ENCODE data around the gene HSD17B1. TPM values are rescaled to one million over a fixed set of nuclear protein-coding genes. Genes with fewer than 3 reads are reported as not detected.

HSD17B1 gene
- total RNA-seq, 1 experiment from 2014 or later, result 1.0 TPM

DNA sequence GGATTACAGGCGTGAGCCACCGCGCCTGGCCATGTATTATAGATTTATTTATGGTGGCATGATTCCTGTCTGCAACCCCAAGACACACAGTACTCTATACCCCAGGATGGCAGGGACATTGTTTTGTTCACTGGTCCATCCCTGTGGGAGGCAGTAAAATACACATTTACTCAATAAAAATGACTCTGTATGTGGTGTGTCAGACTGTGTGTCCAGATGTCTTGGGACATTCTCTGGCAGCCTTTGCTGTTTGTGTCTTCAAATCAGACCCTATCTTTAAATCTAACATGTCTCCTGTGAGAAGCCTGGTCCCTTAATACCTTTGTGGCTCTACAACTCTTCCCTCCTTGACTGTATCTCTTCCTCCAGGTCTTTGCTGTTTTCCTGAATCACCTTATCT is 7.5 kb downstream of the HSD17B1 start:
- no TSS peak for BruUV-seq (replicated peaks)
- no peaks in the 10 kb centered on the region for H3K27me3 Mint-ChIP-seq (ENCODE audit: unreplicated experiment)
- no peak overlapping the region for H3K4me3 Mint-ChIP-seq (ENCODE audit: low read depth, unreplicated experiment)
- CTCF ChIA-PET, result interaction anchor here (1.2 kb wide), 1 partner anchor 12 kb away, joined by 5 read pairs; no protein-coding TSS in a partner anchor
- H3K4me1 Mint-ChIP-seq (ENCODE audit: low read depth, unreplicated experiment), result peaks cover 17% of the 10 kb centered on the region
- peaks cover 55% of the 10 kb centered on the region for H3K36me3 Mint-ChIP-seq (ENCODE audit: insufficient read depth, unreplicated experiment)
- DNase-seq, result no peak
- no peak overlapping the region for H3K27ac Mint-ChIP-seq (ENCODE audit: unreplicated experiment)
- no peak for TF ChIP-seq CTCF (IDR thresholded peaks at IDR 0.05; ENCODE audit: unreplicated experiment)
- intact Hi-C loops (cut with micrococcal nuclease; ENCODE audit: unreplicated experiment), result no loop called here
- H3K9me3 Mint-ChIP-seq (ENCODE audit: low read depth, unreplicated experiment), result no peaks in the 10 kb centered on the region

DNA sequence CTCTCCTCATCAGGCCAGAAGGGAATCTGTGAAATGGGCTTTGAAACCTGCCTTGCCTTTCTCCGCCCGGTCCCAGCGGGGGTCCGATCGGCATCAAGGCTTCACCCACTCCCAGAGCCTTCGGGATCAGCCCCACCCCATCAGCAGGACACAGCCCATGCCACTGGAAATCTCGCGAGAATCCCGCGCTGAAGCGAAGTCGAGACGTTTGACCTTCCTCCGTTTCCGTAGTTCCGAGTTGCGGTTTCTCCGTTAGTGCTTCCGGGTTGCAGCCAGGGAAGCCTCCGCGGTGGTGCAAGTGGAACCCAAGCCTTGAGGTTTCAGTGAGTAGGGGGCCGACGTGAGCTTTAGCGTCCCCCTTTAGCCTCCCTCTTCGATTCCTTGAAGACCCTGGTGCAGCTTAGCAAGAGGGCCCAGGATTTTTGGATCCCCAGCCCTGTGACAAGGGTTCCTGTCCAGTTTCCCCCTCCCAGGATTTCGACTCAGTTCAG is 9.2 kb downstream of the HSD17B1 start, which contains the start of gene COASY:
Gene COASY (plus strand): TSS at position 252 of the 491 bp plus-strand sequence. CDS start 475 bp downstream, outside the sequence.
- DNase-seq, result peak; percentile 98
- no peaks in the 10 kb centered on the region for H3K9me3 Mint-ChIP-seq (ENCODE audit: low read depth, unreplicated experiment)
- no peak for TF ChIP-seq CTCF (IDR thresholded peaks at IDR 0.05; ENCODE audit: unreplicated experiment)
- peaks cover 62% of the 10 kb centered on the region for H3K36me3 Mint-ChIP-seq (ENCODE audit: insufficient read depth, unreplicated experiment)
- CTCF ChIA-PET, result no interaction called here
- H3K4me3 Mint-ChIP-seq (ENCODE audit: low read depth, unreplicated experiment), result peak within 1 kb of the TSS; percentile 100
- H3K27me3 Mint-ChIP-seq (ENCODE audit: unreplicated experiment), result no peaks in the 10 kb centered on the region
- BruUV-seq (replicated peaks), result no TSS peak
- intact Hi-C loops (cut with micrococcal nuclease; ENCODE audit: unreplicated experiment), result no loop called here
- H3K4me1 Mint-ChIP-seq (ENCODE audit: low read depth, unreplicated experiment), result peaks cover 25% of the 10 kb centered on the region
- peak within 1 kb of the TSS; percentile 93 for H3K27ac Mint-ChIP-seq (ENCODE audit: unreplicated experiment)

- peaks cover 69% of the 10 kb centered on the region for H3K36me3 Mint-ChIP-seq (ENCODE audit: insufficient read depth, unreplicated experiment)
- H3K27me3 Mint-ChIP-seq (ENCODE audit: unreplicated experiment), result no peaks in the 10 kb centered on the region
- CTCF ChIA-PET, result interaction anchor here (0.9 to 1.4 kb wide), 3 partner anchors 14 to 261 kb away, joined by 3 to 9 read pairs (median 3); partner anchors contain the start of genes BECN1 and PSMC3IP
- peak overlapping the region; percentile 93 for H3K27ac Mint-ChIP-seq (ENCODE audit: unreplicated experiment)
- H3K4me3 Mint-ChIP-seq (ENCODE audit: low read depth, unreplicated experiment), result peak overlapping the region; percentile 100
- TSS peak; percentile 69 for BruUV-seq (replicated peaks)
- TF ChIP-seq CTCF (IDR thresholded peaks at IDR 0.05; ENCODE audit: unreplicated experiment), result no peak
- intact Hi-C loops (cut with micrococcal nuclease; ENCODE audit: unreplicated experiment), result no loop called here
- no peaks in the 10 kb centered on the region for H3K9me3 Mint-ChIP-seq (ENCODE audit: low read depth, unreplicated experiment)
- H3K4me1 Mint-ChIP-seq (ENCODE audit: low read depth, unreplicated experiment), result peaks cover 28% of the 10 kb centered on the region
- peak; percentile 47 for DNase-seq
Measured at GRCh38 chr17:42562388-42563142, 9.8 kb downstream of the HSD17B1 start.

DNA sequence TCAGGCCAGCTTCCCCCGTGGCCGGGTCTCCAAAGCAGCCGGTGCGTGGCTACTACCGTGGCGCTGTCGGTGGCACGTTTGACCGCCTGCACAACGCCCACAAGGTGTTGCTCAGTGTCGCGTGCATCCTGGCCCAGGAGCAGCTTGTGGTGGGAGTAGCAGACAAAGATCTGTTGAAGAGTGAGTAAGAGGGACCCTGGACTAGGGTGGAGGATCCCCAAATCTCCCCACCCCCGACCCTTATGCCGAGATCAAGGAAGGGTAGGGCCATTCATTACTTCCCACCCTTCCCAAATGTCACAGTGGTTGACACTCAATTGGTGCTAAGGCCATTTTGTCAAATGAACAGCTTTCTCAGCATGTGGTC is 10.4 kb downstream of the HSD17B1 start:
- intact Hi-C loops (cut with micrococcal nuclease; ENCODE audit: unreplicated experiment), result no loop called here
- H3K4me1 Mint-ChIP-seq (ENCODE audit: low read depth, unreplicated experiment), result peaks cover 33% of the 10 kb centered on the region

More for the DNA sequence above, 10.4 kb downstream of the HSD17B1 start:
- no peak for TF ChIP-seq CTCF (IDR thresholded peaks at IDR 0.05; ENCODE audit: unreplicated experiment)
- Mint-ChIP-seq H3K4me3 (ENCODE audit: low read depth, unreplicated experiment) (peak overlapping the region; percentile 100), H3K27me3 (ENCODE audit: unreplicated experiment) (no peaks in the 10 kb centered on the region), H3K9me3 (ENCODE audit: low read depth, unreplicated experiment) (no peaks in the 10 kb centered on the region), H3K36me3 (ENCODE audit: insufficient read depth, unreplicated experiment) (peaks cover 74% of the 10 kb centered on the region), H3K27ac (ENCODE audit: unreplicated experiment) (peak overlapping the region; percentile 93)
- DNase-seq, result no peak
- BruUV-seq (replicated peaks), result no TSS peak
- CTCF ChIA-PET, result interaction anchor here (0.9 to 1.4 kb wide), 3 partner anchors 15 to 261 kb away, joined by 3 to 9 read pairs (median 3); partner anchors contain the start of genes BECN1 and PSMC3IP
